Heart right ventricle (tissue), 16 donors: ENCODE measurements around the gene PIP4K2A. TPM values are rescaled to one million over a fixed set of nuclear protein-coding genes. Genes with fewer than 3 reads are reported as not detected.

Source experiments
- ATAC-seq, 8 donors: fragments of 200-7000 bp; cut with Tn5 transposase; one replicate each; pipeline ENCODE4 v1.9.1; 2020; ENCODE audit warnings: mild to moderate bottlenecking in 8 of 8, moderate library complexity in 8 of 8, moderate number of reproducible peaks in 1 of 8
- DNase-seq, 2 donors: peaks; one replicate each; pipeline ENCODE4 v3.0.0-alpha.2; 2020
- H3K27ac ChIP-seq, 10 donors: fragments of 200-600 bp; sonication (generic) in 2 of 10; one replicate each; pipeline versions ENCODE4 v1.5.0 to v1.8.0; 2020 to 2022; ENCODE audit warnings: mild to moderate bottlenecking in 3 of 10
- H3K27me3 ChIP-seq, 7 donors: fragments of 200-600 bp; one replicate each; pipeline ENCODE4 v1.8.0; 2021 to 2022; ENCODE audit warnings: mild to moderate bottlenecking in 2 of 7
- H3K36me3 ChIP-seq, 9 donors: fragments of 200-600 bp; sonication (generic) in 1 of 9; one replicate each; pipeline versions ENCODE4 v1.5.0 to v1.8.0; 2020 to 2022; ENCODE audit warnings: mild to moderate bottlenecking in 2 of 9
- H3K4me1 ChIP-seq, 9 donors: fragments of 200-600 bp; sonication (generic) in 1 of 9; one replicate each; pipeline versions ENCODE4 v1.5.0 to v1.8.0; 2020 to 2022; ENCODE audit warnings: mild to moderate bottlenecking in 4 of 9
- H3K4me3 ChIP-seq, 10 donors: fragments of 200-600 bp; sonication (generic) in 2 of 10; one replicate each; pipeline versions ENCODE4 v1.5.0 to v1.8.0; 2020 to 2022; ENCODE audit warnings: mild to moderate bottlenecking in 7 of 10, moderate library complexity in 2 of 10
- H3K9me3 ChIP-seq, 11 donors: fragments of 200-600 bp in 10 of 11; sonication (generic) in 2 of 11; one replicate each; pipeline versions ENCODE4 v1.5.0 to v1.8.0; 2013 to 2022; ENCODE audit warnings: mild to moderate bottlenecking in 2 of 11, control low read depth in 1 of 11, moderate library complexity in 1 of 11
- WGBS, 2 donors: extraction: QIAGEN DNeasy Blood & Tissue Kit; methylation state at CpG; one replicate each; pipeline ENCODE4 v1.1.7; 2013; ENCODE audit warnings: inconsistent platforms in 1 of 2; 5-methylcytosine and 5-hydroxymethylcytosine counted together
- intact Hi-C, 10 donors: fragments of 100-400 bp; cut with DNase I; formaldehyde crosslinking; loops; one replicate each; pipeline versions ENCODE4 v1.11.1 to v1.14.2; 2022
- polyA plus RNA-seq, 2 donors: library from polyadenylated mRNA; stranded (reverse); fragments of 200-250 nt; gene quantifications; one replicate each; pipeline ENCODE4 v1.2.3, GENCODE V29; 2013
- total RNA-seq, 10 donors: library from RNA; stranded (reverse); fragmentation: NEBNext Ultra II Directional in 3 of 10; extraction: Animal tissue kit (Norgen Biotek cat#: 25700) in 3 of 10; gene quantifications; one replicate each; pipeline versions ENCODE4 v1.2.1 to v1.2.4, GENCODE V29; 2021 to 2023
- TF ChIP-seq, protein P1 (sequence below), 9 donors: fragments of 200-600 bp; sonication (generic) in 2 of 9; IDR thresholded peaks; one replicate each; pipeline versions ENCODE4 v1.5.0 to v1.8.0; 2021 to 2022; ENCODE audit warnings: antibody characterized with exemption in 9 of 9, mild to moderate bottlenecking in 5 of 9, moderate library complexity in 1 of 9
- donor health status: Arrhythmogenic right ventricular cardiomyopathy.
- donor health status: ischemic (EF 13 %, LVEDD 7.1; RV severe dilation, severe dysfunction).
- donor health status: healthy with polysubstance abuse.
- donor health status: DM: no; HTN: yes; CAD: no.
- donor health status: DM: no; HTN: no; CAD: no.
- donor health status: ischemic (EF 25% LVEDD 6.9; RV normal size, moderate dysfunction).
- donor health status: ischemic (EF 25% LVEDD 5.7; RV mildly dilated, moderate dysfunction).
- donor health status: healthy.
- donor health status: DM: yes; HTN: yes; CAD: no.
- donor health status: Ischemic cardiomyopathy.
- donor health status: ischemic (EF 35%, LVEDD 5.7; RV mildly dilated, moderate dysfunction).
- donor health status: nonischemic (EF 11% LVEDD 7.7; RV severe dilation, severe dysfunction).
- donor health status: DM: yes; HTN: yes; CAD: no.
- donor health status: PGD.
- donor health status: ischemic (EF 29% LVEDD 5.4; RV normal size, mild dysfunction).
- donor health status: nonischemic (EF 23%, LVEDD 6.1; RV moderate dilation, normal function).

PIP4K2A gene
- total and polyA plus RNA-seq, 12 donors: 6.0 to 29.1 (median 13.3) TPM

DNA sequence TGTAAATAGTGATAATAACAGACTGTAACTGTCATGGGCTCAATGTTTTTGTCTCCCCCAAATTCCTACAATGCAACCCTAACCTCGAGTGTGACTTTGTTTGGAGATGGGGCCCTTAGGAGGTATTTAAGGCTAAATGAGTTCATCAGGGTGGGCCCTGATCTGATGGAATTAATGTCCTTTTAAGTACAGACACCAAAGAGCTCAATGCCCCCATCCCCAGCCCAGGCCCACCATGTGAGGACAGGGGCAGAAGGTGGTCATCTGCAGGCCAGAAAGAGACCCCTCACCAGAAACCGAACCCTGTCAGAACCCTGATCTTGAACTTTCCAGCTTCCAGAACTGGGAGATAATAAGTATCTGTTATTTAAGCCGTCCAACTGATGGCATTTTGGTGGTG, 83.2 kb downstream of the PIP4K2A start:
- Histone ChIP-seq H3K9me3 (no peaks in the 10 kb centered on the region), H3K4me3 (no peak overlapping the region), H3K27ac (peak overlapping the region in 3 of 10 donors; percentile 11 to 85 (median 42)), H3K4me1 (peaks cover 0 to 92% (median 15%) of the 10 kb centered on the region in 9 donors), H3K27me3 (no peaks in the 10 kb centered on the region), H3K36me3 (no peaks in the 10 kb centered on the region)
- TF ChIP-seq, protein P1, sequence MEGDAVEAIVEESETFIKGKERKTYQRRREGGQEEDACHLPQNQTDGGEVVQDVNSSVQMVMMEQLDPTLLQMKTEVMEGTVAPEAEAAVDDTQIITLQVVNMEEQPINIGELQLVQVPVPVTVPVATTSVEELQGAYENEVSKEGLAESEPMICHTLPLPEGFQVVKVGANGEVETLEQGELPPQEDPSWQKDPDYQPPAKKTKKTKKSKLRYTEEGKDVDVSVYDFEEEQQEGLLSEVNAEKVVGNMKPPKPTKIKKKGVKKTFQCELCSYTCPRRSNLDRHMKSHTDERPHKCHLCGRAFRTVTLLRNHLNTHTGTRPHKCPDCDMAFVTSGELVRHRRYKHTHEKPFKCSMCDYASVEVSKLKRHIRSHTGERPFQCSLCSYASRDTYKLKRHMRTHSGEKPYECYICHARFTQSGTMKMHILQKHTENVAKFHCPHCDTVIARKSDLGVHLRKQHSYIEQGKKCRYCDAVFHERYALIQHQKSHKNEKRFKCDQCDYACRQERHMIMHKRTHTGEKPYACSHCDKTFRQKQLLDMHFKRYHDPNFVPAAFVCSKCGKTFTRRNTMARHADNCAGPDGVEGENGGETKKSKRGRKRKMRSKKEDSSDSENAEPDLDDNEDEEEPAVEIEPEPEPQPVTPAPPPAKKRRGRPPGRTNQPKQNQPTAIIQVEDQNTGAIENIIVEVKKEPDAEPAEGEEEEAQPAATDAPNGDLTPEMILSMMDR (IDR thresholded peaks at IDR 0.05): no peak
- intact Hi-C loops: no loop called here
- no peak for ATAC-seq
- WGBS, 2 donors: 89 to 92% methylated on average over 3 of the region's 3 CpGs
- no peak for DNase-seq

DNA sequence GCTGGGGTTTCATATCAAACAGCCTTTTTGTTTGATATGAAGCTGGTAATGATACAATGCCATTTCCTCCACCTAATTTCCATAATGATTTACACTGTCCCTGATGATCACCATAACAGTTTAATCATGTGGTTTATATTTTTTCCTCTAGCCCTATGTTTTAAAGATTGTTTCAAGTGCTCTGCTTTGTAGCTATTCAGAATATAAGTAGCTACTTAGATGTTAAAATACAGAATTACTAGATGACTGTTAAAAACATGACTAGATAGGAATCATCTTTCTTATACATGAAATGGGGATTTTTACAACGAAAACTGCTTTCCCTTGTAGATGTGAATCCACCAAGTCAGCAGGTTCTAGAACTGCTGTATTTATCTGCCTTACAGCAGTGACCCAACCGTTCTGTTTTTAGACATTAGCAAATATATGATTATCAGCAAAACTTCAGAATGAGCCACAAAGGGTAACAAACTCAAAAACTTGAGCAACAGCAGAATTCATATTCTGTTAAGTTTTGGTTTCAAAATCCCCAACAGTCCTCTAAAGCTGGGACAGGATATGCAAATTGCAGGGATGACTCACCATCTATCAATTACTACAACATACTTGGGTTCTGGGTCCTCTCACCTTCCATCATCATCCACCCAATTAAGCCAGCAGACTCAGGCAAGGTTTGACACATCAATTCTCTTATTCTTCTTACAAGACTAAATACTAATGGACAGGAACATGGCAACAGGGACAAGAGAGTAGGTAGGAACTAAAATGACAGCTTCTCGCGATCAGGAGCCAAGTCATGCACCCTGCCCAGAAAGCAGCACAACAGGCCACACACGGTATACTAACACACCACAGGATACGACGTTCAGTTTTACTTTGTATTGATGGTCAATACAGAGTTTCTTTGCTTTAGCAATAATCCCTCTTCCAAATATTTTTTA, 83.9 kb downstream of the PIP4K2A start:
- Histone ChIP-seq H3K4me3 (peak overlapping the region in 1 of 10 donors; percentile 17), H3K36me3 (no peaks in the 10 kb centered on the region), H3K9me3 (no peaks in the 10 kb centered on the region), H3K27me3 (no peaks in the 10 kb centered on the region), H3K4me1 (peaks cover 0 to 92% (median 22%) of the 10 kb centered on the region in 9 donors), H3K27ac (peak overlapping the region in 3 of 10 donors; percentile 8 to 85 (median 42))
- DNase-seq: no peak
- TF ChIP-seq, protein P1 (IDR thresholded peaks at IDR 0.05): no peak
- intact Hi-C loops: no loop called here
- 79 to 87% methylated on average over 7 of the region's 7 CpGs for WGBS, 2 donors
- peak; percentile 49 to 75 (median 62) for ATAC-seq

GRCh38 chr10:22629852-22630233, 84.5 kb downstream of the PIP4K2A start:
- WGBS, 2 donors: 95% methylated on average over 4 of the region's 4 CpGs
- ATAC-seq (no peak), DNase-seq (no peak)
- Histone ChIP-seq H3K27ac (peak overlapping the region in 1 of 10 donors; percentile 85), H3K36me3 (no peaks in the 10 kb centered on the region), H3K9me3 (no peaks in the 10 kb centered on the region), H3K4me1 (peaks cover 0 to 94% (median 27%) of the 10 kb centered on the region in 9 donors), H3K27me3 (no peaks in the 10 kb centered on the region), H3K4me3 (peak overlapping the region in 1 of 10 donors; percentile 17)
- TF ChIP-seq, protein P1 (IDR thresholded peaks at IDR 0.05): no peak
- intact Hi-C loops: loop anchor here in 3 of 10 donors (10.0 kb wide), 1 partner anchor 85 kb away; the partner anchor contains the start of gene PIP4K2A (in 3 of the 3)

- TF ChIP-seq, protein P1 (IDR thresholded peaks at IDR 0.05): no peak
- ATAC-seq (no peak), DNase-seq (no peak)
- Histone ChIP-seq H3K27ac (peak overlapping the region in 1 of 10 donors; percentile 85), H3K4me1 (peaks cover 0 to 94% (median 34%) of the 10 kb centered on the region in 9 donors), H3K4me3 (no peak overlapping the region), H3K27me3 (no peaks in the 10 kb centered on the region), H3K9me3 (no peaks in the 10 kb centered on the region), H3K36me3 (no peaks in the 10 kb centered on the region)
- WGBS, 2 donors: 92 to 93% methylated on average over 2 of the region's 2 CpGs
- intact Hi-C loops: loop anchor here in 3 of 10 donors (10.0 kb wide), 1 partner anchor 86 kb away; the partner anchor contains the start of gene PIP4K2A (in 3 of the 3)
Observed at GRCh38 chr10:22629126-22629525, 85.3 kb downstream of the PIP4K2A start.
